Hepatocyte (in vitro differentiated cells): ENCODE data around the gene LDLRAD4.

ENCODE experiments used
- EZH2phosphoT487 ChIP-seq: fragments of 200-600 bp; sonication (generic); IDR thresholded peaks from one replicate; pipeline ENCODE4 v1.6.1; 2018; ENCODE audit warnings: antibody characterized with exemption, mild to moderate bottlenecking, low read depth, moderate library complexity; ENCODE audit not compliant: unreplicated experiment, severe bottlenecking
- TF ChIP-seq, protein P1 (sequence below): fragments of 200-600 bp; sonication (generic); IDR thresholded peaks from 2 replicates; pipeline ENCODE4 v1.5.1; 2016; ENCODE audit warnings: antibody characterized with exemption, mild to moderate bottlenecking; ENCODE audit not compliant: poor library complexity

DNA sequence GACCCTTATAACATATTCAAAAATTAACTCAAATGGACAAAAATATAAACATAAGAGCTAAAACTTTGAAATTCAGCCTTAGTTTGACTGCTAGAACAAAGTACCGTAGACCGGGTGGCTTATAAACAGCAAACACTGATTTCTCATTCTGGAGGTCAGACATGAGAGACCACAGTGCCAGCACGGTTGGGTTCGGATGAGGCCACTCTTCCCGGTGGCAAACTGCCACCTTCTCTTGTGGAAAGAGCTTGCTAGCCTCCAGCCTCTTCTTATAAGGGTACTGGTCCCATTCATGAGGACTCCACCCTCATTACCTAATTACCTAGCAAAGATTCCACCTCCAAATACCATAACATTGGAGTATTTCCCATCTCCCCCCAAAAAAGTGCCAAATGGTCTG, 416.5 kb downstream of the LDLRAD4 start:
- TF ChIP-seq, protein P1, sequence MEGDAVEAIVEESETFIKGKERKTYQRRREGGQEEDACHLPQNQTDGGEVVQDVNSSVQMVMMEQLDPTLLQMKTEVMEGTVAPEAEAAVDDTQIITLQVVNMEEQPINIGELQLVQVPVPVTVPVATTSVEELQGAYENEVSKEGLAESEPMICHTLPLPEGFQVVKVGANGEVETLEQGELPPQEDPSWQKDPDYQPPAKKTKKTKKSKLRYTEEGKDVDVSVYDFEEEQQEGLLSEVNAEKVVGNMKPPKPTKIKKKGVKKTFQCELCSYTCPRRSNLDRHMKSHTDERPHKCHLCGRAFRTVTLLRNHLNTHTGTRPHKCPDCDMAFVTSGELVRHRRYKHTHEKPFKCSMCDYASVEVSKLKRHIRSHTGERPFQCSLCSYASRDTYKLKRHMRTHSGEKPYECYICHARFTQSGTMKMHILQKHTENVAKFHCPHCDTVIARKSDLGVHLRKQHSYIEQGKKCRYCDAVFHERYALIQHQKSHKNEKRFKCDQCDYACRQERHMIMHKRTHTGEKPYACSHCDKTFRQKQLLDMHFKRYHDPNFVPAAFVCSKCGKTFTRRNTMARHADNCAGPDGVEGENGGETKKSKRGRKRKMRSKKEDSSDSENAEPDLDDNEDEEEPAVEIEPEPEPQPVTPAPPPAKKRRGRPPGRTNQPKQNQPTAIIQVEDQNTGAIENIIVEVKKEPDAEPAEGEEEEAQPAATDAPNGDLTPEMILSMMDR = no peak
- TF ChIP-seq EZH2phosphoT487 = no peak
